GM21619 (cell line): ENCODE data around the gene SYNE2.
A peak's percentile ranks its signal among the peaks of the same experiment; 100 is the strongest.
"Not testable (repeated sequence)": the region's sequence is repeated elsewhere in the genome, so short reads cannot be mapped to it uniquely, and the experiment has no call there.

Experiments used
- ATAC-seq: cut with Tn5 transposase; IDR thresholded peaks from one replicate; pipeline ENCODE4 v1.9.1; 2021; ENCODE audit not compliant: unreplicated experiment

Gene SYNE2

GRCh38 chr14:64186231-64187129 is 333.7 kb downstream of the SYNE2 start:
- ATAC-seq = no peak

- ATAC-seq = no peak
These were observed 334.5 kb downstream of the SYNE2 start for GRCh38 chr14:64187331-64187730.

GRCh38 chr14:64190974-64191502 is 338.2 kb downstream of the SYNE2 start:
- no peak for ATAC-seq

DNA sequence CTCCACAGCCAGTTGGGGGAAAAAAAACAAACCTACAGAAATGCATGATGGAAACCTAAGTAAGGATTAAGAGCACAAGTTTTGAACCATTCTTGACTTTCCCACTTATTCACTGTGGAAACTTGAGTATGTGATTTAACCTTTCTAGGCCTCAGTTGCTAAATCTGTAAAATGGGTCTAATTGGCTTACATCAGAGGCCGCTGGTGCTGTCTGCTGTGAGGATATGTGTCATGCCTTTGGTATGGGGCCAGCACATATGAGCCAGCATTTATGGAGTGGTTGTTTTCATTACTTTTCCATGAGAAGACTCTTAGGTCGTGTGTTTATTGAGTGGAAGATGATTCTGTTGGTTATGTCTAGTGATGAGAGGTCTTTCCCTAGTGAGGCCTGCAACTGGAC is 339.0 kb downstream of the SYNE2 start:
- ATAC-seq = no peak

GRCh38 chr14:64193821-64194220 is 341.0 kb downstream of the SYNE2 start:
- no peak for ATAC-seq

DNA sequence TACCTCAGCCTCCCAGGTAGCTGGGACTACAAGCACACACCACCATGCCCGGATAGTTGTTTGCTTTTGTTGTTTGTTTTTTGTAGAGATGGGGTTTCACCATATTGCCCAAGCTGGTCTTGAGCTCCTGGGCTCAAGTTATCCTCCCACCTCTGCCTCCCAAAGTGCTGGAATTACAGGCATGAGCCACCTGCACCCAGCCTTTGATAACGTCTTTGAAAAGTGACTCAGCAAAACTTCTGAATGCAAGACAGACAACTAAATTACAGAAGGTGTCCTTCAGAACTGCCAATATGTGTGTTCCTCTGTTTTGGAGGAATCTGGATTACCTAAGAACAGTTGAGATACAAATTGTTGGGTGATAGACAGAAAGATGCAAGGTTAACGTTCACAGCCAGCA is 341.6 kb downstream of the SYNE2 start:
- ATAC-seq = no peak

- no peak for ATAC-seq
These were observed 342.4 kb downstream of the SYNE2 start for GRCh38 chr14:64195199-64195598.

DNA sequence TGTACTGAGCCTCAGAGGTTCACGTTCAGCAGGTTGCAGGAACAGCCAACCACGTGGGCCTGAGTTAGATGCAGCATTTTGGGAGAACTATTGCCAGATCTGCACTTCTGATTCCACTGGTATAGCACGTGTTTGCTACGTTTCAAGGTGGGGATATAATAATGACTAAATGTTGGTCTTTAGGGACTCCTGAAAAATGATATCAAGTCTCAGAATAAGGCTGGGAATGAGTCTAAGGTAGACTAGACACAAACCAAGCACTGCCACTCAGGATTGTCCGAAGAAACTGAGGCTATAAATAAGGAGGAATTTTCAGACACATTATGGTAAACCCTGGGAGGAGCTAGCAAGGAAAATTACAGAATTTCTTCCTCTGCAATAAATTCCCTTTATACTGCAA is 343.3 kb downstream of the SYNE2 start:
- no peak for ATAC-seq

GRCh38 chr14:64196814-64197411 is 344.1 kb downstream of the SYNE2 start:
- ATAC-seq = no peak

GRCh38 chr14:64197996-64198395 is 345.2 kb downstream of the SYNE2 start:
- no peak for ATAC-seq

- no peak for ATAC-seq
These were observed 345.7 kb downstream of the SYNE2 start for GRCh38 chr14:64198486-64198885.

GRCh38 chr14:64200170-64200569 is 347.4 kb downstream of the SYNE2 start:
- no peak for ATAC-seq

GRCh38 chr14:64201296-64201695 is 348.5 kb downstream of the SYNE2 start:
- no peak for ATAC-seq

GRCh38 chr14:64201921-64202545 is 349.2 kb downstream of the SYNE2 start:
- ATAC-seq = no peak

GRCh38 chr14:64202716-64203115 is 349.9 kb downstream of the SYNE2 start:
- ATAC-seq = no peak

- no peak for ATAC-seq
These were observed 350.7 kb downstream of the SYNE2 start for GRCh38 chr14:64203366-64204006.

DNA sequence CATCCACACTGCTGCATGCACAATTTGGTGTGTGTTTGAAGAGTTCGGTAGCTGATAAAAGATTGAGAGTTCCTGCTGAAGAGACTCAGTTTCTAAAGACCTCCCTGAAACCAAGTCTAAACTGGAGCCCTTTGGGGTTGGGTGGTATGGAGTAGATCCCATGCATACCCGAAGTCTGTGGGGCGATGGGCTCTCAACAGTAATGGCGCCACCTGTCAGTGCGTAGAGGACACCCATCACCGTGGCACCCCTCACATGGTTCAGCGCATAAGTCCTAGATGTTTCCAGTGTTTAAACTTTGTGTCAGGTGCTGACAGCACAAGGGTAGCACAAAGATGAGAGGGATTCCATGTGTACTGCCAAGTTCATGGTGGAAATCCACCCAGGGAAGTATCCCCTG is 355.5 kb downstream of the SYNE2 start:
- no peak for ATAC-seq

DNA sequence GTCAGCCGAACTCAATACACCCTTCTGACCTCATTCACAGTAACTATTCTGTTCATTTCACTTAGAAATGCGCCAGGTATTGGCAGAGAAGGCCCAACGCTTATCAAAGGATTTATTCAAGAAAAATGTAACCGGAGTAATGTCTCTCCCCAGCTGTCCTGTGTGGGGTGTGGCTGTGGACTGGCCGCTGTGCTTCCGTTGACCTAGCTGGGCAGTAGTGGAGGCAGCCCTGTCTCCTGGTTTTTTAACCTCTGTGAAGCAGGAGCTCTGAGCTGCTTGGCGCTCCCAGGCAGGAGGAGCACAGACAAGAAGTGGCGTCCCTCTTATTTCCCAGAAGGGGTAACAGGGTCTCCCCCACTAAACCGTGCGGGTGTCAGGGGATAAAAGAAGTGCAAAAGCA is 356.2 kb downstream of the SYNE2 start:
- no peak for ATAC-seq

DNA sequence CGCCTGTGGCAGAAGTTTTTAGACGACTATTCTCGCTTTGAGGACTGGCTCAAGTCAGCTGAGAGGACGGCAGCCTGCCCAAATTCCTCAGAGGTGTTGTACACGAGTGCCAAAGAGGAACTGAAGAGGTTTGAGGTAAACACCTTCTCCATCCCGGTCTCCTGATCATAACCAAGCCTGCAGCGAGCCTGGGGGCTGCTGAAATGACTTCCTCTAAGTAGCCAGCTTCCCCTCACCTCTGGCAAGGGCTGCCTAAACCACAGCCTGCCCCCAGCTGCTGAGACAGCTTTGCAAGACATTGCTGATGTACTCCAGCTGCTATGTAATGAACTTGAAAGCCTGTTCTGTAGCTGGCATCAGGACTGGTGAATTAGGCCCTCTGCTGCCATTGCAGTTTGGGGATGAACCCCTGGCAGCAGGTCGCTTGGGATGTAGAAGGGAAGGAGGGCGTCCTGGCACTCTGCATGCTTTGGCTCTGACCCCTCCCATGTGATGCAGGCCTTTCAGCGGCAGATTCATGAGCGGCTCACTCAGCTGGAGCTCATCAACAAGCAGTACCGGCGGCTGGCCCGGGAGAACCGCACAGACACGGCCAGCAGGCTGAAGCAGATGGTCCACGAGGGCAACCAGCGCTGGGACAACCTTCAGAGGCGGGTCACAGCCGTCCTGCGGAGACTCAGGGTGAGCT is 356.8 kb downstream of the SYNE2 start:
- ATAC-seq = peak; percentile 70

GRCh38 chr14:64210216-64210615 is 357.4 kb downstream of the SYNE2 start:
- ATAC-seq = no peak

- not testable (repeated sequence) for ATAC-seq
These were observed 358.1 kb downstream of the SYNE2 start for GRCh38 chr14:64210912-64211311.
